Chondrocyte (in vitro differentiated cells): ENCODE measurements around the gene RGSL1. TPM values are rescaled to one million over a fixed set of nuclear protein-coding genes. Genes with fewer than 3 reads are reported as not detected.

Experiments
- DNase-seq: peaks from one replicate; pipeline ENCODE4 v3.0.0; 2021; ENCODE audit warnings: mixed read lengths, low spot score
- H3K27ac Mint-ChIP-seq: one replicate; pipeline ENCODE4 v1.8.0; 2021; ENCODE audit warnings: mild to moderate bottlenecking, moderate library complexity, mixed read lengths; ENCODE audit not compliant: unreplicated experiment
- H3K27me3 Mint-ChIP-seq: 2 replicates; pipeline ENCODE4 v1.8.0; 2021; ENCODE audit warnings: low read depth, mixed read lengths
- H3K36me3 Mint-ChIP-seq: 2 replicates; pipeline ENCODE4 v1.8.0; 2021; ENCODE audit warnings: low read depth, mixed read lengths
- H3K4me1 Mint-ChIP-seq: 2 replicates; pipeline ENCODE4 v1.8.0; 2021; ENCODE audit warnings: low read depth, mild to moderate bottlenecking, mixed read lengths
- H3K4me3 Mint-ChIP-seq: one replicate; pipeline ENCODE4 v1.8.0; 2021; ENCODE audit warnings: mild to moderate bottlenecking, moderate library complexity, mixed read lengths; ENCODE audit not compliant: unreplicated experiment
- H3K9me3 Mint-ChIP-seq: 2 replicates; pipeline ENCODE4 v1.8.0; 2021; ENCODE audit warnings: low read depth, mixed read lengths
- CTCF ChIP-seq: fragments of 200-600 bp; sonication (generic); IDR thresholded peaks from 2 replicates; pipeline ENCODE4 v1.5.0; 2021; ENCODE audit warnings: antibody characterized with exemption, mild to moderate bottlenecking, moderate library complexity
- total RNA-seq: library from RNA; stranded (reverse); gene quantifications from 3 replicates; pipeline ENCODE4 v1.2.1, GENCODE V29; 2021

The RGSL1 gene
- total RNA-seq, 1 donor from 2014 or later, result not detected

- Mint-ChIP-seq H3K27me3 (peaks cover 31% of the 10 kb centered on the region), H3K27ac (no peak overlapping the region), H3K4me3 (no peak overlapping the region)
Observed at GRCh38 chr1:182407724-182408123, 42.2 kb upstream of the RGSL1 start.

GRCh38 chr1:182408435-182409075 is 41.4 kb upstream of the RGSL1 start:
- DNase-seq, result no peak
- Mint-ChIP-seq H3K36me3 (peaks cover 4% of the 10 kb centered on the region), H3K9me3 (peaks cover 6% of the 10 kb centered on the region), H3K4me3 (no peak overlapping the region), H3K27ac (no peak overlapping the region), H3K27me3 (peaks cover 23% of the 10 kb centered on the region), H3K4me1 (no peaks in the 10 kb centered on the region)
- no peak for TF ChIP-seq CTCF

More at GRCh38 chr1:182407724-182408123, 42.2 kb upstream of the RGSL1 start:
- Mint-ChIP-seq H3K9me3 (peaks cover 6% of the 10 kb centered on the region), H3K4me1 (no peaks in the 10 kb centered on the region), H3K36me3 (peaks cover 4% of the 10 kb centered on the region)
- TF ChIP-seq CTCF, result no peak
- DNase-seq, result no peak

GRCh38 chr1:182410138-182410537 is 39.8 kb upstream of the RGSL1 start:
- Mint-ChIP-seq H3K9me3 (peaks cover 6% of the 10 kb centered on the region), H3K36me3 (peaks cover 4% of the 10 kb centered on the region), H3K27me3 (peaks cover 26% of the 10 kb centered on the region), H3K27ac (no peak overlapping the region), H3K4me3 (no peak overlapping the region), H3K4me1 (no peaks in the 10 kb centered on the region)
- no peak for DNase-seq
- no peak for TF ChIP-seq CTCF

GRCh38 chr1:182410620-182411273 is 39.2 kb upstream of the RGSL1 start:
- H3K27me3 Mint-ChIP-seq, result peaks cover 26% of the 10 kb centered on the region
- no peak for TF ChIP-seq CTCF
- no peaks in the 10 kb centered on the region for H3K4me1 Mint-ChIP-seq
- H3K4me3 Mint-ChIP-seq, result no peak overlapping the region
- no peaks in the 10 kb centered on the region for H3K36me3 Mint-ChIP-seq
- H3K27ac Mint-ChIP-seq, result no peak overlapping the region
- DNase-seq, result no peak
- no peaks in the 10 kb centered on the region for H3K9me3 Mint-ChIP-seq

- Mint-ChIP-seq H3K9me3 (no peaks in the 10 kb centered on the region), H3K4me3 (no peak overlapping the region), H3K27ac (no peak overlapping the region), H3K27me3 (peaks cover 24% of the 10 kb centered on the region), H3K36me3 (no peaks in the 10 kb centered on the region), H3K4me1 (no peaks in the 10 kb centered on the region)
- no peak for TF ChIP-seq CTCF
- DNase-seq, result no peak
Observed at GRCh38 chr1:182413486-182413885, 36.5 kb upstream of the RGSL1 start.
